Measurements from ENCODE around the gene TEX13C.
"Not testable (repeated sequence)": the region's sequence is repeated elsewhere in the genome, so short reads cannot be mapped to it uniquely, and the experiment has no call there.

TEX13C gene

GRCh38 chrX:125319646-125320521 is at the start of gene TEX13C:
TEX13C (plus strand) TSS chrX:125319871; CDS start chrX:125320120, 249 bp downstream.
- no peak for FAIRE-seq

GRCh38 chrX:125287282-125287681 is 32.4 kb upstream of the TEX13C start:
- DNase-seq (ENCODE audit: low spot score) (no peak), FAIRE-seq (no peak)

More at GRCh38 chrX:125319646-125320521, at the start of gene TEX13C:
- DNase-seq (ENCODE audit: low spot score): no peak

- DNase-seq (ENCODE audit: low spot score) (no peak), FAIRE-seq (no peak)
Measured at GRCh38 chrX:125288343-125288742, 31.3 kb upstream of the TEX13C start.

- FAIRE-seq: peak; percentile 80
Measured at GRCh38 chrX:125289209-125289608, 30.5 kb upstream of the TEX13C start.

GRCh38 chrX:125289920-125290319 is 29.8 kb upstream of the TEX13C start:
- FAIRE-seq: no peak
- DNase-seq (ENCODE audit: low spot score): no peak

More at GRCh38 chrX:125289209-125289608, 30.5 kb upstream of the TEX13C start:
- DNase-seq (ENCODE audit: low spot score): peak; percentile 75

- FAIRE-seq (no peak), DNase-seq (ENCODE audit: low spot score) (no peak)
Measured at GRCh38 chrX:125291124-125291523, 28.5 kb upstream of the TEX13C start.

GRCh38 chrX:125293850-125294780 is 25.6 kb upstream of the TEX13C start:
- peak; percentile 82 for FAIRE-seq
- DNase-seq (ENCODE audit: low spot score): peak; percentile 9

- peak; percentile 58 for DNase-seq (ENCODE audit: low spot score)
- FAIRE-seq: peak; percentile 84
Measured at GRCh38 chrX:125295337-125295736, 24.3 kb upstream of the TEX13C start.

- no peak for DNase-seq (ENCODE audit: low spot score)
- peak; percentile 56 for FAIRE-seq
Measured at GRCh38 chrX:125298871-125299270, 20.8 kb upstream of the TEX13C start.

- DNase-seq (ENCODE audit: low spot score): no peak
- no peak for FAIRE-seq
Measured at GRCh38 chrX:125306335-125306866, 13.3 kb upstream of the TEX13C start.

- no peak for DNase-seq (ENCODE audit: low spot score)
- no peak for FAIRE-seq
Measured at GRCh38 chrX:125308653-125309052, 11.0 kb upstream of the TEX13C start.

- not testable (repeated sequence) for FAIRE-seq
Measured at GRCh38 chrX:125319166-125319565, 505 bp upstream of the TEX13C start.

GRCh38 chrX:125322431-125322830 is 2.8 kb downstream of the TEX13C start:
- DNase-seq (ENCODE audit: low spot score) (no peak), FAIRE-seq (no peak)

More at GRCh38 chrX:125319166-125319565, 505 bp upstream of the TEX13C start:
- DNase-seq (ENCODE audit: low spot score): not testable (repeated sequence)

- no peak for FAIRE-seq
- DNase-seq (ENCODE audit: low spot score): no peak
Measured at GRCh38 chrX:125326599-125326998, 6.9 kb downstream of the TEX13C start.

- FAIRE-seq (no peak), DNase-seq (ENCODE audit: low spot score) (no peak)
Measured at GRCh38 chrX:125327891-125328290, 8.2 kb downstream of the TEX13C start.

- FAIRE-seq: no peak
Measured at GRCh38 chrX:125333583-125333982, 13.9 kb downstream of the TEX13C start.

GRCh38 chrX:125340490-125340889 is 20.8 kb downstream of the TEX13C start:
- no peak for FAIRE-seq
- no peak for DNase-seq (ENCODE audit: low spot score)

More at GRCh38 chrX:125333583-125333982, 13.9 kb downstream of the TEX13C start:
- no peak for DNase-seq (ENCODE audit: low spot score)

GRCh38 chrX:125374169-125374568 is 54.5 kb downstream of the TEX13C start:
- FAIRE-seq (no peak), DNase-seq (ENCODE audit: low spot score) (no peak)
